SIG-M5 treated with dmso at 0.1 percent for 504 hours (cell line): Measurements from ENCODE around the gene TEFM.
"Not testable (repeated sequence)": the region's sequence is repeated elsewhere in the genome, so short reads cannot be mapped to it uniquely, and the experiment has no call there.

Experiments
- DNase-seq: peaks from one replicate; lab custom pipeline; 2025; ENCODE audit not compliant: unreplicated experiment; lab: John Stamatoyannopoulos, UW

The TEFM gene, protein sequence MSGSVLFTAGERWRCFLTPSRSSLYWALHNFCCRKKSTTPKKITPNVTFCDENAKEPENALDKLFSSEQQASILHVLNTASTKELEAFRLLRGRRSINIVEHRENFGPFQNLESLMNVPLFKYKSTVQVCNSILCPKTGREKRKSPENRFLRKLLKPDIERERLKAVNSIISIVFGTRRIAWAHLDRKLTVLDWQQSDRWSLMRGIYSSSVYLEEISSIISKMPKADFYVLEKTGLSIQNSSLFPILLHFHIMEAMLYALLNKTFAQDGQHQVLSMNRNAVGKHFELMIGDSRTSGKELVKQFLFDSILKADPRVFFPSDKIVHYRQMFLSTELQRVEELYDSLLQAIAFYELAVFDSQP

GRCh38 chr17:30906101-30906911 lies at the start of gene TEFM:
Gene TEFM (minus strand): TSS chr17:30906238. CDS start chr17:30906198, 40 bp downstream.
- peak; percentile 91 for DNase-seq

DNA sequence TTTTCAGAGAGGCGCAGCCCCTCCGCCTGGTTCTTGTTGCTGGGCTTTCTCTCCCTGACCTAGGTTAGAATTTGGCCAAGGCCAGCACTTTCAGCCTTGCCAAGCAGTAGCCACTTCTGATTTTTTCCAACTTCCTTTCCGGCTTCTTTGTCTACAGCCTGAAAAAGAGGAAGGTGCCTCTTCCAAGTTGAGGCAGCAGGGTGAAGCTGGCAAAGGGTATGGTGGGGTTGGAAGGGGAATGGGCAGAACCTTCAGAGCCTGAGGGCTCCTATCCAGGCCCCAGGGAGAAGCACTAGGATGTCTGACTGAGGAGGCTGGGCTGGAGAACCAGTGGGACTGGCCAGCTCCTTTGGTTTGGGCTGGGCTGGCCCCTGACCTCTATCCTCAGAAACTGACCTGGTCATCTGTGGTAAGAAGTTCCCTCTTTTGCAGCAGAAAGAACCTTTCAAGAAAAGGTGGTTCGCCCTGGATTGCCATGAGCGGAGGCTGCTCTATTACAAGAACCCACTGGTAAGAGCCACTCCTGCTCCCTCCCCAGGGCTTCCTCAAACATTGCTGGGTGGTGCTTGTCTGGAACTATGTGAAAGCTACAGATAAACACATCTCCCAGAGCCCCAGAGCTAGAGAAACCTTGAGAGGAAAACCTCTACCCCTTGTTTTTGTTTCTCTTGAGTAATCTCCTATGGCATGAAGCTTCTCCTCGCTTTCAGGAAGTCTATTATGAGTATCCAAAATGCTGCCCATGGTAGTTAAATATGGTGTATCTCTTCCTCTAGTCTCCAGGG lies 48.2 kb upstream of the TEFM start:
- peak; percentile 58 for DNase-seq

GRCh38 chr17:30952638-30953393 lies 46.8 kb upstream of the TEFM start:
- DNase-seq, result peak; percentile 61

DNA sequence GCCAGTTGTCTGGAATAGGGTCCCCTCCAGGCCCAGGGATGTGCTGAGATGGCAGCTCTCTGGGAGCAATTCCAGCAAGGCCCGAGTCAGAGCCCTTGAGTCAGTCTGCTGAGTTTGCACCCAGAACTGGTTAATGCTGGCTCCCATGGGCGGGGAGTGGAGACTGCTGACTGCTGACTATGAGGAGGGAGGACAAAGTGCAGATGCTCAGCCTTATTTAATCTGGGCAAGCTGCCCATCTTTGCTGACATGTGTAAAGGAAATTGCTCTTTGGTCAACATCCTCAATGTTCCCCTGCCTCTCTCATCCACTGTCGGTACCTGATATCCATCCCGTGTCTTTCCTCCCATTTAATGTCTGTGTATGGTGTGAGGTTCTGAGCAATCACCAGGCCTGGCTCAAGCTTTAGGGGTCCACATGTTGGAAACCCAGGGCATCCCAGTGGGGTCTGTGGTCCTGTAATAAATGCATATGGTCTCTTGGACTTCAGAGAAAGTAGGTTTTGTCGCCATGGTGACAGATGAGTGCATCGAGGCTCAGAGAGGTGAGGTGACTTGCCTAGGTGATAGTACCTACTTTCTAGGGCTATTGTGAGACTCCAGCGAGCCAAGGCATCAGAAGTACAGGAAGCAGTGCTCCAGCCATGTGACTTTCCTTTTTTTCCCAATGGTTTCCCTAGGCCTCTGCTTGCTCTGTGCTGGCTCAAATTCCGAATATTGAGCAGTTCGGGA lies 44.8 kb upstream of the TEFM start:
- no peak for DNase-seq

DNA sequence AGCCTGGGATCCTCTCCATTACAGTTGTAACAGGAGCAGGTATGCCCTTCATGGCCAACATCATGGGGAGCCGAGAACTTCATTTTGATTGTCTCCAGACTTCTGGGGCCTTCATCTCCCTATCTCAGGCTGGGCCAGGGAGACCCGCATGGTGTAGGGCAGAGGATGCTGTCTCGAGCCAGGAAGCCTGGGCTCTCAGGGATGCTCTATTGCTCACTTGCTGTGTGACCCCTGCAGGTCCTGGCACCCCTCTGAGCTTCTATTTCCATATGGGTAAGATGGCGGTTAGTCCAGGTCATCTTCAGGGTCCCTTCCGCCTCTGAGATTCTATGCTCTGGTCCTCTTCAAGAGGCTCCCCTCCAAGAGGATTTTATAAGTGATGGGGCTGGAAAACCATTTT lies 44.2 kb upstream of the TEFM start:
- DNase-seq, result no peak

- DNase-seq, result no peak
These were observed 41.8 kb upstream of the TEFM start for GRCh38 chr17:30947796-30948195.

GRCh38 chr17:30942308-30943079 lies 36.5 kb upstream of the TEFM start:
- DNase-seq, result no peak

DNA sequence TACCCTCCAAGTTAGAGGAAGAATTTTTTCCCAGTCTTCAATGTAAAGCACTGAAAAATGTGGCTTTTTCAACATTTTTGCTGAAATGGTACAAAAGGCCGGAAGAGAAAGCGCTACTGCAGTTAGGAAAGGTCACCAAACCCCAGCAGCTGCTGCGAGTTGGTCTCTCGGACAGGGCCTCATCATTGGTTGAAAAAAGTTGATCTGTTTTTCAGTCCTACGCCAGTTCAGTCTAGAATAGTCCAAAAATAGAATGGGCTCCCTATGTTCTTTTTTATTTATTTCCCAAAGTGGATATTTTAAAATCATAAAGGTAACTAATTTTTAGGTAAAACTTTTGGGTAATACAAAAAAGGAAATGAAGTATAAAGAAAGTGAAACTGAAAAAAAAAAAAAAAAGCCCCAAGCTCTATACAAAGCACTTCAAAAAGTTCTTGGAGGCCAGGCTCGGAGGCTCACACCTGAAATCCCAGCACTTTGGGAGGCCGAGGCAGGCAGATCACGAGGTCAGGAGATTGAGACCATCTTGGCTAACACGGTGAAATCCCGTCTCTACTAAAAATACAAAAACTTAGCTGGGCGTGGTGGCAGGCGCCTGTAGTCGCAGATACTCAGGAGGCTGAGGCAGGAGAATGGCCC lies 33.1 kb upstream of the TEFM start:
- no peak for DNase-seq

DNA sequence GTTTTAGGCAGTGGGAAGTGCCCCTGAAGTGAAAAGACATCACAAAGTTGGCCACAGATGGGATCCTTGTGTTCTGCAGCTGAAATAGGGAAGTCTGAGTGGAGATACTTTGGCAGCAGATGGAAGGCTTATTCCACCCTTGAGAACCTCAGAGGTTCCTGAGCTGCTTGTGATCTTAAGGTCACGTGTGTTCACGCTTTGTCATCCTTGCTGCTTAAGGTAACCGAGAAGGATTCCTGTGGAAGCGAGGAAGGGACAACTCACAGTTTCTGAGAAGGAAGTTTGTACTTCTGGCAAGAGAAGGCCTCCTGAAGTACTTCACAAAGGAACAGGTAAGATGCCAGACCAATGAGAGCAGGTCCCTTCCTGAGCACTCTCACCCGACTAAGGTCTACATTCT lies 27.9 kb upstream of the TEFM start:
- DNase-seq, result no peak

DNA sequence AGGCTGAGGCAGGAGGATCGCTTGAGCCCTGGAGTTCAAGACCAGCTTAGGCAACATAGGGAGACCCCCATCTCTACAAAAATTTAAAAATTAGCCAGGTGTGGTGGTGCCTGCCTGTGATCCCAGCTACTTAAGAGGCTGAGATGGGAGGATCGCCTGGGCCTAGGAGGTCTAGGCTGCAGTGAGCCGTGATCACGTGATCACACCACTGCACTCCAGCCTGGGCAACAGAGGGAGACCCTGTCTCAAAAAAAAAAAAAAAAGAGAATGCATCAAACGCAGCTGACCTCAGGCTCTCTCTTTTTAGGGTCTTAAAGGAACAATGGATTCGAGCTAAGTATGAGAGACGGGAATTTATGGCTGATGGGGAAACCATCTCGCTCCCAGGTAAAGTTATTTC lies 25.5 kb upstream of the TEFM start:
- DNase-seq, result not testable (repeated sequence)

GRCh38 chr17:30930495-30930894 lies 24.5 kb upstream of the TEFM start:
- no peak for DNase-seq

GRCh38 chr17:30929861-30930260 lies 23.8 kb upstream of the TEFM start:
- not testable (repeated sequence) for DNase-seq

DNA sequence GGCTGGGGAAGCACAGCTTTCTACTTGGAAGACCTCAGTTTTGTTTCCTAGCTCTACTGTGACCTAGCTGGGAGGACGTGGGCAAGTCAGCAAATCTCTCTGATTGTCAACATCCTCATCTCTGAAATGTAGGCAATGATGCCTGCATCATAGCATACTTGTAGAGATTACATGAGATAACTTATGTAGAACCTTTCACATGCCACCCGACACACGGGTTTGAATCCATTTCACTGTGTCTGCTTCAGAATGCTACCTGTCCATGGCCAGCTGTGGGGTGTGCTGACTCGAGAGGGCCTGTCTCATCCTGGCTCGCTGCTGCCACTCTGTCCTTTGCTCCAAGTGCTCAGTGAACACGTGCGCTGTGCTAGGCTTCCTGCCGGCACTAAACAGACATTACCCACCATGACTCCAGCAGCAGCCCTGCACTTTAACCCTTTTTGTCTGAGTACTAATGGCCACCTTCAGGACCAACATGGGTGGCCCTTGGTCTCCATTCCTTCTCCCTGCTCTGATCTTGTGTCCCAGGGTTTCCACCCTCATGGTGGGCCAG lies 23.1 kb upstream of the TEFM start:
- DNase-seq, result no peak

DNA sequence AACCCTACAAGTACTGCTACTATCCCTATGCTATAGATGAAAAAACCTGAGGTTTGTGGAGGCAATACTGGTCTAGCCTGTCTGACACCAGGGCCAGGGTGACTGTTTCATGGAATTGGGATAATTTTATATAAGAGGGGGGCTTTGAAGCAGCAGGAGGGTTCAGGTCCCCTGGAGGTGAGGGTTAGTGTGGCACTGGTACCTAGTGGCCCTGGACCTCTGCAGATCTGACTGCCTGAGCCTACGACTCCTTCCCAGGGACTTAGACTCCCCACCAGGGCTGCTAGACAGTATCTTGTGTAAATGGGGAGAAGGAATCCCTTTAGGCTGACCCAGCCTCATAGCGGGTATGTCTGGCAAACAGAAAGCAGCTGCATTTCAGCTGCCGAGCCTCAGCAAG lies 22.5 kb upstream of the TEFM start:
- DNase-seq, result no peak

GRCh38 chr17:30927756-30928155 lies 21.7 kb upstream of the TEFM start:
- DNase-seq, result no peak

DNA sequence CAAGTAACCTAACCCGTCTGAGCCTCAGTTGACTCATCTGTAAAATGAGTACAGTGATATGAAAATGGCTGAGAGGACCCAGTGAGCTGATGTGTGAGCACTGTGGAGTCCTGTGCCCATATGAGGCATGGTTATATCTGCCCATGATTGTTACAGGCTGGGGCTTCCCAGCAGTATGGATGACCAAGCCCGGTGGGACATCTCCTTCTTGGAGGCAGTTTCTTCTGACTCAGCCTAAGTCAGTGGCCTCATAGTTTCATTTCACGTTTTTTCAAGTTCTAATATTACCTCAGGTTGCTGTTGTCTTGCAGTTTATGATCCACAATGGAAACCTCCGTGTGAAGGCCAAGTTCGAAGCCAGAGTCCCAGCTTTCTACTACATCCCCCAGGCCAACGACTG lies 20.5 kb upstream of the TEFM start:
- peak; percentile 46 for DNase-seq

DNA sequence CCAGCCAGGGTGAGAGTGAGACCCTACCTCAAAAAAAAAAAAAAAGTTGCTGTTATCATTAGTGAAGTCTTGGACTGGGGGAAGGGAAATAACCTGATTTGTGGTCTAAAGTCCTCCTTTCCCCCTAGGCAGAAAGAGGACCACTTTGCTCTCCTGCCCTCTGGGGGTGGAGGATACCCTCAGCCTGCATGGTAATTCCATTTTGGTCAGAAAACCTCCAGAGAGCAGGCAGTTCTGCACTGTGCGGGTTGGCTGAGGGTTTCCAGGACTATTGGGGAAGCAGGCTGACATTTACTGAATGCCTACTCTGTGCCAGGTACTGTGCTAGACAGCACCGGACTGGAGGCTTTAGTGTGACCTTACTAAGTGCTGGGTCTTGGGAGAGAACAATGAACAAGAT lies 18.3 kb upstream of the TEFM start:
- no peak for DNase-seq

GRCh38 chr17:30922235-30923030 lies 16.4 kb upstream of the TEFM start:
- no peak for DNase-seq
